NCI-H1092 treated with DMSO at 0.1 percent for 48 hours (cell line): ENCODE data around the gene TLCD3A.
"Not testable (repeated sequence)": the region's sequence is repeated elsewhere in the genome, so short reads cannot be mapped to it uniquely, and the experiment has no call there.

ENCODE experiments used
- DNase-seq: peaks from one replicate; lab custom pipeline; 2025; lab: John Stamatoyannopoulos, UW

TLCD3A gene

GRCh38 chr17:732067-732901 lies at the start of gene TLCD3A:
Gene TLCD3A, plus strand, starts transcription at chr17:732596. Its CDS starts 52 bp downstream, at chr17:732648.
- DNase-seq: peak; percentile 39

GRCh38 chr17:683040-683439 lies 49.4 kb upstream of the TLCD3A start:
- DNase-seq: no peak

- DNase-seq: no peak
These were observed 48.7 kb upstream of the TLCD3A start for GRCh38 chr17:683499-684254.

DNA sequence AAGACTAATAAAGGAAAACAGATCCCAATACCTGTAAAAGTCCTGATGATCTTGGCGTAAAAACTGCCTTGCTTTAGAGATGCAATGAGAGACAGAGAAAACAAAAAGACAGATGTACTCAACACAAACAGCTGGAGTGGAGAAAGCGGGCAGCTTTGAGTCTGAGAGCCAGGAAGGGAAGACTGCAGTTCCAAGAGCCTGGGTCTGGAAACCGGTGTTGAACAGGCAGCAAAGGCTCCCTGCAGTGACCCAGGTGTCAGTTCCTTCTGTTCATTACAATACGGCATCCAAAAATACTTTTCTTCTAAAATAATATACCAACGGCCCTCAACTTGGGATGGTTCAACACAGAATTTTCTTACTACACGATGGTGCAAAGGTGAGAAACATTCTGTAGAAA lies 47.4 kb upstream of the TLCD3A start:
- no peak for DNase-seq

DNA sequence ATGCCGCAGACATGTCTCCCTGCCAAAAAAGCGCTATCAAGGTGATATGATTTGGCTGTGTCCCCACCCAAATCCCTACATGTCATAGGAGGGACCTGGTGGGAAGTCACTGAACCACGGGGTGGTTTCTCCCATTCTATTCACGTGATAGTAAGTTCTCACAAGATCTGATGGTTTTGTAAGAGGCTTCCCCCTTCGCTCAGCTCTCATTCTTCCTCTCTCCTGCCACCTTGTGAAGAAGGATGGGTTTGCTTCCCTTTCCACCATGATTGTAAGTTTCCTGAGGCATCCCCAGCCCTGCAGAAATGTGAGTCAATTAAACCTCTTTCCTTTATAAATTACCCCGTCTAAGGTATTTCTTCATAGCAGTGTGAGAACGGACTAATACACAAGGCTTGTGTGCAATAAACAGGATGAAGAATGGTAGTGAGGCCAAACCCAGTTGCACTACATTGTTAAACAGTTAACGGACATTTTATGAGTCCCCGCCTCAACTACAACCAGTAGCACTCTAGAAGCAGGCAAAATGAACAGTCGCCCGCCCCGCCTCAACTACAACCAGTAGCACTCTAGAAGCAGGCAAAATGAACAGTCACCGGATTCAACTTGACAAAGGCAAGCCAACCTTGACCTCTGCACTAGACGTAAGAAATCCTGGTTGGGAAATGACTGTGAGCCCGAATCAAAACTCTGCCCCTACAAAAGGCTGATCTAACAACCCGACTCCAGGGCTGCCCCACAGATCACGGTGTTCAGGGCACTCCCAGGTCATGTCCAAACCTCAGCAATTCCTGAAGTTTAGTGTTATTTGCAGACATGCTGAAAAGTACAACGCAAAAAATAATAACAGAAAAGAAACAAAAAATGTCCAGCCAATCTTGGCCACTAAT lies 44.1 kb upstream of the TLCD3A start:
- no peak for DNase-seq

DNA sequence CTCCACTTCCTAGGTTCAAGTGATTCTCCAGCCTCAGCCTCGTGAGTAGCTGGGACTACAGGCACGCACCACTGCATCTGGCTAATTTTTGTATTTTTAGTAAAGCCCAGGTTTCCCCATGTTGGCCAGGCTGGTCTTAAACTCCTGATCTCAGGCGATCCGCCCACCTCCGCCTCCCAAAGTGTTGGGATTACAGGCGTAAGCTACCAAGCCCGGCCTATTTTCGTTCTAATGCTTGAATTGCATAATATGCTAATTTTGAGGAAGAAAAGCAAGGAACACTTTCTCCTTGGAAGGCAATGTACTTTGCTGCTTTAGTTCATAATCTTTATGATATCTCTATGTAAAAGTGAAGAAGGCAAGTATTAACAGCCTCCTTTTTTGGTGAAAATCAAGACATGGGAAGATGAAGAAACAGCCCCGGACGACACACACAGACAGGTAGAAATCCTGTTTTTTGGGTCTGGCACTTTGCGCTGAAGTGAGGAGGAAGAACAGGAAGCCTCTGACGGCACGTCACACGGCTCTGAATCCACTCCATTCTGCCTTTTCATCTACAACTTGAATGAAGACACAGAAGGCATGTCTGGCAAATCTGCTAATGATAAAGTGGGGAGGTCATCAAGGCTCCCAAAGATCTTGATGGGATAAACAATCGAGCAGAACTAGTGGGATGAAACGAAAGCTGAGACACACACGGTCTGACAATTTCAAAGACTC lies 42.7 kb upstream of the TLCD3A start:
- DNase-seq: no peak

DNA sequence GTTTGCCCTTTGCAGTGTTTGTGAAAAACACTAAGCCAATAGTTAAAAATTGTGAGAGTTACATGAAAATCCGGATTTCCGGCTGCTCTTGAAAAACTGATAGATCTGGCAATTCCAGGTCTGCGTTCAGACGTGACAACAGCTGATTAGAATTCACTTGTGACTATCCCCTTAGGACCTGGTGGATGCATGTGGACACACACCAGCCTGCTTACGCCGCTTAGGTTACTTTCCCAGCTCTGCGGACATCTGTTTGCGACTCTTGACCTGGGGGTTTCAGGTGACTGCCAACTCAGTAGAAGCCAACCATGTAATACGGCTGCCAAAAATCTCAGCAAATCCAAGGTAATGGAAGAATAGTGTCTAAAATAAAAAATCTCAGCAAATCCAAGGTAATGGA lies 42.0 kb upstream of the TLCD3A start:
- DNase-seq: no peak

DNA sequence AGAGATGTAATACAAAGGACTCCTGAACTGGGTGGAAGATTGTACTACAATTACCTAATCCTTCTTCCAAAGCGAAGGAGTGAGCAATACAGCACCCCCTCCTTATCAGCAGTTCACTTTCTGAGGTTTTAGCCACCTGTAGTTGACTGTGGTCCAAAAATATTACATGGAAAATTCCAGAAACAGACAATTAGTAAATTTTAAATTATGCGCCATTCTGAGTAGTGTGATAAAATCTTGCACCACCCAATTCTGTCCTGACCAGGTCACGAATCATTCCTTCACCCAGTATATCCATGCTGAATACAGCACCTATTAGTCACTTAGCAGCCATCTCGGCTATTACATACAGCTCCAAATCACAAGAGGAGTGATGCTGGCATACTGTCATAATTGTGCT lies 41.0 kb upstream of the TLCD3A start:
- DNase-seq: no peak

DNA sequence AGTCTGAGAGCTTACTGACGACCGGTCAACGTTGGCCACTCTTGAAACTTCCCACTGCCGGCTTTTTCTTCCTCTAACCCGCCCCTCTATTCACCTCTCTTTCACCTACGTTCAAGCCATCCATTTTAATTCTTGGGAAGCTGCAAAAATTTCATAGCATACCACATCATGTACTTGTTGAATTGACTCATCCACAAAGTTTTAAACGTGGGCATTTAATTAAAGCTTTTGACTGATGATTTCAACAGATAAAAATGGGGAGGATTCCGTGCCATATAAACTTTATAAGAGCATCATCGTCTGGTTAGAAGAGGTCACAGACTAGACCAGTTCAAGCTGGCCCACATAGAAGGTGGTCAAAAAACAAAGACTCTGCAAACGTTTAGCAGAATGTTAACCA lies 40.3 kb upstream of the TLCD3A start:
- no peak for DNase-seq

GRCh38 chr17:693791-694638 lies 38.4 kb upstream of the TLCD3A start:
- DNase-seq: no peak

GRCh38 chr17:696369-696768 lies 36.0 kb upstream of the TLCD3A start:
- no peak for DNase-seq

GRCh38 chr17:697682-698081 lies 34.7 kb upstream of the TLCD3A start:
- no peak for DNase-seq

GRCh38 chr17:698096-698495 lies 34.3 kb upstream of the TLCD3A start:
- DNase-seq: not testable (repeated sequence)

- DNase-seq: no peak
These were observed 33.1 kb upstream of the TLCD3A start for GRCh38 chr17:699345-699744.

DNA sequence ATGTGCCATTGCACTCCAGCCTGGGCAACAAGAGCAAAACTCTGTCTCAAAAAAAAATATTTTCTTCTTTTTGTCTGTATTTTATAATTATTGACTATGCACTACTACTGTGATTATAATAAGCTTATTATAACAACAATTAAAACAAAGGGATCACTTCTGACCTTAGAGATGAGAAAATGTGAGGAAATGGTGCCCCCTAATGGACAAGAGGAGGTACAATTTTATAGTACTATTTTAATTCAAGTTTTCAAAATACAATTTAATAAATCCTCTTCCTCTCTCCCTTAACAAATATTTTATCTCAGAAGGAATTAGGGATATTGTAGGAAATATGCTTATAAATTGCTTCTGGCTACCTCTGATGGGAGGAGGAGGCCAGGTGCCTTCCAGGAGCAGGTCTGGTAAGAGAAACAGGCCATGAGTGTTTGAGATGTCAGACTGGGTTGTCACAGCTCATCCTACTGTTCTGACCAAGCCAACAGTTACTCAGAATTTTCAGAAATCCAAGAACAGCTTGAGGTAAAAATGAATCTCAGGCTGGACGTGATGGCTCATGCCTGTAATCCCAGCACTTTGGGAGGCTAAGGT lies 31.8 kb upstream of the TLCD3A start:
- DNase-seq: peak; percentile 11

GRCh38 chr17:703081-703875 lies 29.1 kb upstream of the TLCD3A start:
- DNase-seq: no peak

GRCh38 chr17:704111-704864 lies 28.1 kb upstream of the TLCD3A start:
- DNase-seq: no peak

- no peak for DNase-seq
These were observed 27.4 kb upstream of the TLCD3A start for GRCh38 chr17:705011-705410.

- DNase-seq: no peak
These were observed 26.5 kb upstream of the TLCD3A start for GRCh38 chr17:705863-706262.
